Neural cell (in vitro differentiated cells): ENCODE measurements around the gene L3MBTL4. TPM values are rescaled to one million over a fixed set of nuclear protein-coding genes. Genes with fewer than 3 reads are reported as not detected.

Source experiments
- H2AFZ ChIP-seq: fragments of 200-600, 300-800 bp; sonication (generic), shearing (Covaris generic); 2 replicates; pipeline ENCODE4 v1.6.0; 2014; ENCODE audit warnings: low read depth, mild to moderate bottlenecking, antibody characterized with exemption, low read length, moderate library complexity
- H3F3A ChIP-seq: fragments of 200-600 bp; shearing (Covaris generic); 2 replicates; pipeline ENCODE4 v1.6.1; 2016; ENCODE audit warnings: mild to moderate bottlenecking, moderate library complexity, mixed read lengths, antibody characterized with exemption, low read length; ENCODE audit not compliant: insufficient read depth, poor library complexity, severe bottlenecking
- H3K27ac ChIP-seq: fragments of 200-600, 300-800 bp; sonication (generic), shearing (Covaris generic); 2 replicates; pipeline ENCODE4 v1.5.1; 2014; ENCODE audit warnings: mild to moderate bottlenecking, low read length, moderate library complexity
- H3K27me3 ChIP-seq: fragments of 300-800, 200-600 bp; sonication (generic), shearing (Covaris generic); 2 replicates; pipeline ENCODE4 v1.6.0; 2014; ENCODE audit warnings: mild to moderate bottlenecking, low read depth, low read length, moderate library complexity; ENCODE audit not compliant: insufficient read depth
- H3K36me3 ChIP-seq: fragments of 300-800, 200-600 bp; sonication (generic), shearing (Covaris generic); 2 replicates; pipeline ENCODE4 v1.5.1; 2014; ENCODE audit warnings: mild to moderate bottlenecking, antibody characterized with exemption, low read length, moderate library complexity; ENCODE audit not compliant: insufficient read depth
- H3K4me2 ChIP-seq: fragments of 300-800, 200-600 bp; sonication (generic), shearing (Covaris generic); 2 replicates; pipeline ENCODE4 v1.6.0; 2014; ENCODE audit warnings: mild to moderate bottlenecking, low read length
- H3K4me3 ChIP-seq: fragments of 300-800, 200-600 bp; sonication (generic), shearing (Covaris generic); 2 replicates; pipeline ENCODE4 v1.5.1; 2014; ENCODE audit warnings: mild to moderate bottlenecking, low read length, moderate library complexity
- H3K79me2 ChIP-seq: fragments of 200-600 bp; shearing (Covaris generic); replicated peaks from 2 replicates; pipeline ENCODE4 v1.6.0; 2014; ENCODE audit warnings: mild to moderate bottlenecking, low read length, moderate library complexity; ENCODE audit not compliant: insufficient read depth
- H3K9ac ChIP-seq: fragments of 300-800, 200-600 bp; sonication (generic), shearing (Covaris generic); 2 replicates; pipeline ENCODE4 v1.6.1; 2016; ENCODE audit warnings: mild to moderate bottlenecking, low read length, mixed read lengths
- H3K9me2 ChIP-seq: fragments of 200-600 bp; shearing (Covaris generic); 2 replicates; pipeline ENCODE4 v1.6.1; 2016; ENCODE audit warnings: mild to moderate bottlenecking, low read length, mixed read lengths; ENCODE audit not compliant: insufficient read depth
- H3K9me3 ChIP-seq: fragments of 200-600, 300-800 bp; sonication (generic), shearing (Covaris generic); 2 replicates; pipeline ENCODE4 v1.6.1; 2016; ENCODE audit warnings: mild to moderate bottlenecking, mixed run types, low read length, moderate library complexity, mixed read lengths
- H4K20me1 ChIP-seq: fragments of 200-600 bp; shearing (Covaris generic); 2 replicates; pipeline ENCODE4 v1.6.1; 2016; ENCODE audit warnings: mild to moderate bottlenecking, mixed run types; ENCODE audit not compliant: insufficient read depth
- EP300 ChIP-seq: fragments of 450-650 bp; conservative IDR thresholded peaks from 2 replicates; pipeline ENCODE4 v1.6.1; 2014; ENCODE audit warnings: antibody characterized with exemption, mild to moderate bottlenecking, moderate library complexity; ENCODE audit not compliant: poor library complexity, severe bottlenecking
- EZH2 ChIP-seq: fragments of 200-600, 300-800 bp; shearing (Covaris generic), sonication (generic); IDR thresholded peaks from 2 replicates; pipeline ENCODE4 v1.6.1; 2014; ENCODE audit warnings: antibody characterized with exemption, low read length, borderline replicate concordance, mild to moderate bottlenecking; ENCODE audit not compliant: insufficient read depth, poor library complexity, severe bottlenecking
- MXI1 ChIP-seq: fragments of 450-650 bp; conservative IDR thresholded peaks from 2 replicates; pipeline ENCODE4 v1.6.1; 2014; ENCODE audit warnings: antibody characterized with exemption, mild to moderate bottlenecking; ENCODE audit not compliant: poor library complexity, severe bottlenecking
- POLR2AphosphoS5 ChIP-seq: IDR thresholded peaks from 2 replicates; pipeline ENCODE4 v1.6.1; 2012
- RAD21 ChIP-seq: fragments of 450-650 bp; conservative IDR thresholded peaks from 2 replicates; pipeline ENCODE4 v1.6.1; 2014; ENCODE audit warnings: antibody characterized with exemption, mild to moderate bottlenecking, moderate library complexity
- SMC3 ChIP-seq: fragments of 450-650 bp; conservative IDR thresholded peaks from 2 replicates; pipeline ENCODE4 v1.6.1; 2014; ENCODE audit warnings: antibody characterized with exemption, mild to moderate bottlenecking, moderate library complexity; ENCODE audit not compliant: poor library complexity
- TAF1 ChIP-seq: IDR thresholded peaks from 2 replicates; pipeline ENCODE4 v1.6.1; 2012; ENCODE audit warnings: low read depth
- polyA plus RNA-seq: library from polyadenylated mRNA; depleted of rRNA; stranded (reverse); fragments of >200 nt; gene quantifications from 2 replicates; pipeline ENCODE4 v1.2.3, GENCODE V29; 2014
- TF ChIP-seq, protein P1 (sequence below): IDR thresholded peaks from 2 replicates; pipeline ENCODE4 v1.6.1; 2012; ENCODE audit warnings: borderline replicate concordance
- TF ChIP-seq, protein P2 (sequence below): fragments of 450-650 bp; IDR thresholded peaks from 2 replicates; pipeline ENCODE4 v1.5.1; 2014; ENCODE audit warnings: antibody characterized with exemption, mild to moderate bottlenecking, moderate library complexity; ENCODE audit not compliant: poor library complexity, severe bottlenecking

The L3MBTL4 gene
- polyA plus RNA-seq, 1 donor from 2014 or later = 0.90 TPM

DNA sequence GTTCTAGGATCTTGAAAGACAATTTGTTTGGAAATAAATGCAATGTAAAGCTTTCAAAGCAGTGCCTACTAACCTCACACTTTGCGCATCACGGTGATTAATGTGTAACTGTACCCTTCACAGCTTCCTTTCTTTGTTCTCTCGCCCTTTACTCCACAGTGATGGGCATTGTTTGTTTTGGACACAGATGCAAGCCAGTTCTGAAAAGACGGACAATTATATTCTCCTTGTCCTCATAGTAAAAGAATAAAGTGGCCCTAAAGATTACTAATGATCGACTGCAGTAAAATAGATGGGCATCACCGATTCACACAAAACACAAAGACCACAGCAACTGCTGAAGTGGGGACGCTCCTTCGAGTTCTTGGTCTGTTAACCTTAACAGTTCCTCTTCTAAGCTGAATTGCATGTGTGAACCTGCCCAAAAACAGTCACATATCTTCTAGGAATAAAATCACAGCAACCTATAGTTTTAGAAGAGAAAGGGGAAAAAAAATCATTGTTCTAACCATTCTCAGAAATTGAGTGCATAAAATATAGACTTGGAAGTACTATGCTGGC is 7.7 kb downstream of the L3MBTL4 start:
- H2AFZ ChIP-seq = no peak overlapping the region
- no peak overlapping the region for H3K27ac ChIP-seq
- no peaks in the 10 kb centered on the region for H3K36me3 ChIP-seq
- no peak overlapping the region for H3K4me2 ChIP-seq
- H3F3A ChIP-seq = no peaks in the 10 kb centered on the region
- no peaks in the 10 kb centered on the region for H3K79me2 ChIP-seq
- H3K9me3 ChIP-seq = no peaks in the 10 kb centered on the region
- H3K9ac ChIP-seq = no peak overlapping the region
- no peaks in the 10 kb centered on the region for H3K9me2 ChIP-seq
- no peaks in the 10 kb centered on the region for H4K20me1 ChIP-seq
- H3K27me3 ChIP-seq = peaks cover 8% of the 10 kb centered on the region
- H3K4me3 ChIP-seq = no peak overlapping the region
- TF ChIP-seq, protein P1, sequence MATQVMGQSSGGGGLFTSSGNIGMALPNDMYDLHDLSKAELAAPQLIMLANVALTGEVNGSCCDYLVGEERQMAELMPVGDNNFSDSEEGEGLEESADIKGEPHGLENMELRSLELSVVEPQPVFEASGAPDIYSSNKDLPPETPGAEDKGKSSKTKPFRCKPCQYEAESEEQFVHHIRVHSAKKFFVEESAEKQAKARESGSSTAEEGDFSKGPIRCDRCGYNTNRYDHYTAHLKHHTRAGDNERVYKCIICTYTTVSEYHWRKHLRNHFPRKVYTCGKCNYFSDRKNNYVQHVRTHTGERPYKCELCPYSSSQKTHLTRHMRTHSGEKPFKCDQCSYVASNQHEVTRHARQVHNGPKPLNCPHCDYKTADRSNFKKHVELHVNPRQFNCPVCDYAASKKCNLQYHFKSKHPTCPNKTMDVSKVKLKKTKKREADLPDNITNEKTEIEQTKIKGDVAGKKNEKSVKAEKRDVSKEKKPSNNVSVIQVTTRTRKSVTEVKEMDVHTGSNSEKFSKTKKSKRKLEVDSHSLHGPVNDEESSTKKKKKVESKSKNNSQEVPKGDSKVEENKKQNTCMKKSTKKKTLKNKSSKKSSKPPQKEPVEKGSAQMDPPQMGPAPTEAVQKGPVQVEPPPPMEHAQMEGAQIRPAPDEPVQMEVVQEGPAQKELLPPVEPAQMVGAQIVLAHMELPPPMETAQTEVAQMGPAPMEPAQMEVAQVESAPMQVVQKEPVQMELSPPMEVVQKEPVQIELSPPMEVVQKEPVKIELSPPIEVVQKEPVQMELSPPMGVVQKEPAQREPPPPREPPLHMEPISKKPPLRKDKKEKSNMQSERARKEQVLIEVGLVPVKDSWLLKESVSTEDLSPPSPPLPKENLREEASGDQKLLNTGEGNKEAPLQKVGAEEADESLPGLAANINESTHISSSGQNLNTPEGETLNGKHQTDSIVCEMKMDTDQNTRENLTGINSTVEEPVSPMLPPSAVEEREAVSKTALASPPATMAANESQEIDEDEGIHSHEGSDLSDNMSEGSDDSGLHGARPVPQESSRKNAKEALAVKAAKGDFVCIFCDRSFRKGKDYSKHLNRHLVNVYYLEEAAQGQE = no peak

DNA sequence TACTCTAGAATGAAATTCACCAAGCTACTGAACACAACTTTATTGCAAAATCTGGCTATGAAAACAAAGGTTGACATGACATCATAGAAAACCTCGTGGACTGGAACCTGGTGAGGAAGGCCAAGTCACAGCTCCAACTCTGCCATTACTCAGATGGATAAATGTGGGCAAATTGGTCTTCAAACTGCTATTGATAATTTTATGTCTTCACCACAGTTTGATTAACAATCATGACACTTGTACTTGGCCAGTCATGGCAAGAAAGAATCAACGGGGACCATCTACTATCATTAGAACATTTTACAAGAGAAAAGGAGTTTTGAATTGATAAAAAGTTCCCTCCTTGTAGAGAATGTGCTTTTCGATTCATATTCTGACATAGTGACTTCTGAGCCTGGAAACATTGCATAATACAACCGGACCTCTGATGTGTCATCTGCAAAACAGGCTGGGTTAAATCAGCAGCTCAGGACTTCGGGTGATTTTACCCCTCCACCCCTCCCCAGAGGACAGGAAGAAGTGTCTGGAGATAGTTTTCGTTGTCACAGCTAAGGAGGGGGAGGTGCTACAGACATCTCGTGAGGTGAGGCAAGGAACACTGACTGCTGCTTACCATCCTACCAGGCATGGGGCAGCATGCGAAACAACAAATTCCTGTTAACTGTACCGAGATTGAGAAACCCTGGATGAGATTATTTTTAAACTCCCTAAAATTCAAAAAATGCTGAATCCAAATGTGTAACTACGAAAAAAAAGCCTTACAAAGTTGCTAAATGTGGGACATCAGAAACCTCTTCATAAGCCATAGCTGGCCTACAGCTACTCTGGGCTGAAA is 8.4 kb downstream of the L3MBTL4 start:
- TF ChIP-seq, protein P2, sequence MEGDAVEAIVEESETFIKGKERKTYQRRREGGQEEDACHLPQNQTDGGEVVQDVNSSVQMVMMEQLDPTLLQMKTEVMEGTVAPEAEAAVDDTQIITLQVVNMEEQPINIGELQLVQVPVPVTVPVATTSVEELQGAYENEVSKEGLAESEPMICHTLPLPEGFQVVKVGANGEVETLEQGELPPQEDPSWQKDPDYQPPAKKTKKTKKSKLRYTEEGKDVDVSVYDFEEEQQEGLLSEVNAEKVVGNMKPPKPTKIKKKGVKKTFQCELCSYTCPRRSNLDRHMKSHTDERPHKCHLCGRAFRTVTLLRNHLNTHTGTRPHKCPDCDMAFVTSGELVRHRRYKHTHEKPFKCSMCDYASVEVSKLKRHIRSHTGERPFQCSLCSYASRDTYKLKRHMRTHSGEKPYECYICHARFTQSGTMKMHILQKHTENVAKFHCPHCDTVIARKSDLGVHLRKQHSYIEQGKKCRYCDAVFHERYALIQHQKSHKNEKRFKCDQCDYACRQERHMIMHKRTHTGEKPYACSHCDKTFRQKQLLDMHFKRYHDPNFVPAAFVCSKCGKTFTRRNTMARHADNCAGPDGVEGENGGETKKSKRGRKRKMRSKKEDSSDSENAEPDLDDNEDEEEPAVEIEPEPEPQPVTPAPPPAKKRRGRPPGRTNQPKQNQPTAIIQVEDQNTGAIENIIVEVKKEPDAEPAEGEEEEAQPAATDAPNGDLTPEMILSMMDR = no peak
- TF ChIP-seq MXI1 (no peak), SMC3 (no peak), POLR2AphosphoS5 (no peak), RAD21 (no peak), TAF1 (no peak), EP300 (no peak), EZH2 (no peak)
- TF ChIP-seq, protein P1 = no peak
- H3K79me2 ChIP-seq = no peaks in the 10 kb centered on the region
- H3K9me3 ChIP-seq = no peaks in the 10 kb centered on the region
- no peak overlapping the region for H3K4me3 ChIP-seq
- no peak overlapping the region for H3K27ac ChIP-seq
- H3K27me3 ChIP-seq = peaks cover 3% of the 10 kb centered on the region
- no peak overlapping the region for H3K4me2 ChIP-seq
- no peaks in the 10 kb centered on the region for H3K36me3 ChIP-seq
- no peak overlapping the region for H2AFZ ChIP-seq
- H3K9ac ChIP-seq = no peak overlapping the region
- H3F3A ChIP-seq = no peaks in the 10 kb centered on the region
- H4K20me1 ChIP-seq = no peaks in the 10 kb centered on the region
- H3K9me2 ChIP-seq = no peaks in the 10 kb centered on the region
